ENCODE data around the gene PHF21A. TPM values are rescaled to one million over a fixed set of nuclear protein-coding genes. Genes with fewer than 3 reads are reported as not detected.
"Not testable (repeated sequence)": the region's sequence is repeated elsewhere in the genome, so short reads cannot be mapped to it uniquely, and the experiment has no call there.

The PHF21A gene
- polyA plus RNA-seq, 1 experiment, result 17.1 TPM

- H3K36me3 ChIP-seq (ENCODE audit: control insufficient read depth, insufficient read depth, low read length), result no peaks in the 10 kb centered on the region
- peak; percentile 31; the same call in 1 of the 2 replicates for TF ChIP-seq CTCF (IDR thresholded peaks at IDR 0.05; ENCODE audit: insufficient read depth, low read depth, low read length)
- ChIA-PET CTCF (no interaction called here), POLR2A (interaction anchor here (0.6 to 0.8 kb wide), 2 partner anchors 27 to 160 kb away, joined by 3 to 10 read pairs; no protein-coding TSS in a partner anchor)
- no peak for DNase-seq (ENCODE audit: low read depth)
- no peak overlapping the region for H3K4me3 ChIP-seq (ENCODE audit: low read depth, low read length)
- H3K27me3 ChIP-seq (ENCODE audit: control insufficient read depth, insufficient read depth, low read length), result no peaks in the 10 kb centered on the region
Measured at GRCh38 chr11:46117842-46118241, 3.4 kb downstream of the PHF21A start.

- H3K4me3 ChIP-seq (ENCODE audit: low read depth, low read length); DNase-seq (ENCODE audit: low read depth); H3K27me3 ChIP-seq (ENCODE audit: control insufficient read depth, insufficient read depth, low read length); H3K36me3 ChIP-seq (ENCODE audit: control insufficient read depth, insufficient read depth, low read length): not testable (repeated sequence)
- ChIA-PET CTCF (interaction anchor here (0.9 kb wide), 1 partner anchor 12 kb away, joined by 3 read pairs; no protein-coding TSS in a partner anchor), POLR2A (interaction anchor here (0.6 kb wide), 1 partner anchor 183 kb away, joined by 4 read pairs; no protein-coding TSS in a partner anchor)
Measured at GRCh38 chr11:46116712-46117037, 4.6 kb downstream of the PHF21A start.

GRCh38 chr11:46116007-46116711, 5.1 kb downstream of the PHF21A start:
- no peaks in the 10 kb centered on the region for H3K27me3 ChIP-seq (ENCODE audit: control insufficient read depth, insufficient read depth, low read length)
- no peak for DNase-seq (ENCODE audit: low read depth)
- no peaks in the 10 kb centered on the region for H3K36me3 ChIP-seq (ENCODE audit: control insufficient read depth, insufficient read depth, low read length)
- POLR2A ChIA-PET, result interaction anchor here (0.6 kb wide), 1 partner anchor 183 kb away, joined by 4 read pairs; no protein-coding TSS in a partner anchor
- no peak for TF ChIP-seq CTCF (IDR thresholded peaks at IDR 0.05; ENCODE audit: insufficient read depth, low read depth, low read length)
- no peak overlapping the region for H3K4me3 ChIP-seq (ENCODE audit: low read depth, low read length)
- CTCF ChIA-PET, result no interaction called here

- H3K27me3 ChIP-seq (ENCODE audit: control insufficient read depth, insufficient read depth, low read length), result no peaks in the 10 kb centered on the region
- no peak overlapping the region for H3K4me3 ChIP-seq (ENCODE audit: low read depth, low read length)
- CTCF ChIA-PET, result interaction anchor here (1.3 kb wide), 1 partner anchor 12 kb away, joined by 3 read pairs; no protein-coding TSS in a partner anchor
- no peak for DNase-seq (ENCODE audit: low read depth)
- POLR2A ChIA-PET, result no interaction called here
- H3K36me3 ChIP-seq (ENCODE audit: control insufficient read depth, insufficient read depth, low read length), result no peaks in the 10 kb centered on the region
- TF ChIP-seq CTCF (IDR thresholded peaks at IDR 0.05; ENCODE audit: insufficient read depth, low read depth, low read length), result no peak
Measured at GRCh38 chr11:46114961-46115360, 6.3 kb downstream of the PHF21A start.

- DNase-seq (ENCODE audit: low read depth), result no peak
- no peaks in the 10 kb centered on the region for H3K27me3 ChIP-seq (ENCODE audit: control insufficient read depth, insufficient read depth, low read length)
- no peaks in the 10 kb centered on the region for H3K36me3 ChIP-seq (ENCODE audit: control insufficient read depth, insufficient read depth, low read length)
- TF ChIP-seq CTCF (IDR thresholded peaks at IDR 0.05; ENCODE audit: insufficient read depth, low read depth, low read length), result no peak
- no peak overlapping the region for H3K4me3 ChIP-seq (ENCODE audit: low read depth, low read length)
- ChIA-PET POLR2A (no interaction called here), CTCF (interaction anchor here (0.7 to 1.3 kb wide), 2 partner anchors 11 to 254 kb away, joined by 3 read pairs; no protein-coding TSS in a partner anchor)
Measured at GRCh38 chr11:46114378-46114777, 6.9 kb downstream of the PHF21A start.

Measured in BJ (cell line).